H9 (cell line): Measurements from ENCODE around the gene LDLRAD4. TPM values are rescaled to one million over a fixed set of nuclear protein-coding genes. Genes with fewer than 3 reads are reported as not detected.

ENCODE experiments used
- DNase-seq: peaks from one replicate; pipeline ENCODE4 v3.0.0-alpha.2; 2017
- H2AFZ ChIP-seq: one replicate; pipeline ENCODE4 v1.6.1; 2013; ENCODE audit warnings: mild to moderate bottlenecking, low read length, control low read depth, moderate library complexity
- H2AK5ac ChIP-seq: 2 replicates; pipeline ENCODE4 v1.6.1; 2013; ENCODE audit warnings: low read length, control low read depth, mixed read lengths; ENCODE audit not compliant: insufficient read length
- H2BK120ac ChIP-seq: one replicate; pipeline ENCODE4 v1.6.1; 2013; ENCODE audit warnings: low read depth, mild to moderate bottlenecking, low read length, control low read depth, inconsistent platforms; ENCODE audit not compliant: poor library complexity, severe bottlenecking
- H2BK12ac ChIP-seq: 2 replicates; pipeline ENCODE4 v1.6.1; 2013; ENCODE audit warnings: low read length, control low read depth, mixed read lengths, low read depth; ENCODE audit not compliant: insufficient read length
- H2BK15ac ChIP-seq: 2 replicates; pipeline ENCODE4 v1.6.1; 2013; ENCODE audit warnings: low read depth, low read length, control low read depth
- H2BK20ac ChIP-seq: one replicate; pipeline ENCODE4 v1.6.1; 2013; ENCODE audit warnings: low read depth, mild to moderate bottlenecking, low read length, control low read depth, inconsistent platforms; ENCODE audit not compliant: poor library complexity, severe bottlenecking
- H2BK5ac ChIP-seq: 2 replicates; pipeline ENCODE4 v1.6.1; 2013; ENCODE audit warnings: low read length, control low read depth, mixed read lengths; ENCODE audit not compliant: insufficient read length
- H3K14ac ChIP-seq: 2 replicates; pipeline ENCODE4 v1.6.1; 2013; ENCODE audit warnings: low read length, control low read depth; ENCODE audit not compliant: insufficient read depth
- H3K18ac ChIP-seq: 2 replicates; pipeline ENCODE4 v1.6.1; 2013; ENCODE audit warnings: low read depth, mild to moderate bottlenecking, mixed read lengths, low read length, control low read depth; ENCODE audit not compliant: insufficient read length
- H3K23ac ChIP-seq: 2 replicates; pipeline ENCODE4 v1.6.1; 2013; ENCODE audit warnings: low read length, control low read depth, mixed read lengths, low read depth; ENCODE audit not compliant: insufficient read length
- H3K23me2 ChIP-seq: 2 replicates; pipeline ENCODE4 v1.6.1; 2013; ENCODE audit warnings: low read depth, mild to moderate bottlenecking, mixed read lengths, low read length, control low read depth; ENCODE audit not compliant: insufficient read length, poor library complexity, severe bottlenecking
- H3K27ac ChIP-seq: 2 replicates; pipeline ENCODE4 v1.5.1; 2013; ENCODE audit warnings: low read length, control low read depth, mixed read lengths, low read depth; ENCODE audit not compliant: insufficient read length
- H3K27me3 ChIP-seq: 2 replicates; pipeline ENCODE4 v1.6.1; 2013; ENCODE audit warnings: low read length, control low read depth, inconsistent platforms; ENCODE audit not compliant: insufficient read depth
- H3K4ac ChIP-seq: 2 replicates; pipeline ENCODE4 v1.6.1; 2013; ENCODE audit warnings: low read depth, mild to moderate bottlenecking, control low read depth, inconsistent platforms, low read length, moderate library complexity
- H3K4me1 ChIP-seq: 2 replicates; pipeline ENCODE4 v1.6.1; 2013; ENCODE audit warnings: low read length, control low read depth, inconsistent platforms; ENCODE audit not compliant: insufficient read depth
- H3K4me2 ChIP-seq: 2 replicates; pipeline ENCODE4 v1.6.1; 2013; ENCODE audit warnings: low read length, control low read depth, mixed read lengths; ENCODE audit not compliant: insufficient read length, insufficient read depth
- H3K56ac ChIP-seq: 2 replicates; pipeline ENCODE4 v1.6.1; 2013; ENCODE audit warnings: low read depth, mild to moderate bottlenecking, mixed read lengths, low read length, control low read depth; ENCODE audit not compliant: insufficient read length
- H3K79me1 ChIP-seq: 2 replicates; pipeline ENCODE4 v1.6.1; 2013; ENCODE audit warnings: low read depth, mild to moderate bottlenecking, moderate library complexity, low read length, control low read depth, inconsistent platforms; ENCODE audit not compliant: insufficient read depth, poor library complexity, severe bottlenecking
- H3K79me2 ChIP-seq: 2 replicates; pipeline ENCODE4 v1.6.1; 2013; ENCODE audit warnings: low read length, control low read depth, inconsistent platforms; ENCODE audit not compliant: insufficient read depth
- H3K9ac ChIP-seq: 2 replicates; pipeline ENCODE4 v1.6.1; 2013; ENCODE audit warnings: low read length, control low read depth, mixed read lengths; ENCODE audit not compliant: insufficient read length; ENCODE audit errors: extremely low read depth
- H3K9me3 ChIP-seq: one replicate; pipeline ENCODE4 v1.6.1; 2013; ENCODE audit warnings: low read depth, low read length, inconsistent platforms; ENCODE audit not compliant: control insufficient read depth
- H3T11ph ChIP-seq: one replicate; pipeline ENCODE4 v1.6.1; 2013; ENCODE audit warnings: mild to moderate bottlenecking, low read length, control low read depth, inconsistent platforms
- H4K20me1 ChIP-seq: one replicate; pipeline ENCODE4 v1.6.1; 2013; ENCODE audit not compliant: control insufficient read depth, insufficient read length, insufficient read depth
- H4K5ac ChIP-seq: 2 replicates; pipeline ENCODE4 v1.6.1; 2013; ENCODE audit warnings: low read depth, mild to moderate bottlenecking, mixed read lengths, low read length, control low read depth; ENCODE audit not compliant: insufficient read length
- H4K8ac ChIP-seq: replicated peaks from 2 replicates; pipeline ENCODE4 v1.6.1; 2013; ENCODE audit warnings: low read length, control low read depth, mixed read lengths, low read depth; ENCODE audit not compliant: insufficient read length
- H4K91ac ChIP-seq: 2 replicates; pipeline ENCODE4 v1.6.1; 2013; ENCODE audit warnings: low read depth, mild to moderate bottlenecking, moderate library complexity, mixed read lengths, low read length, control low read depth; ENCODE audit not compliant: insufficient read length
- H3K27ac Mint-ChIP-seq, 3 experiments: 2 replicates in 2 of 3; 3 replicates in 1 of 3; pipeline ENCODE4 v1.8.0; 2020 to 2021; ENCODE audit warnings: mixed read lengths in 3 of 3, mild to moderate bottlenecking in 1 of 3, moderate library complexity in 1 of 3
- H3K27me3 Mint-ChIP-seq: 2 replicates; pipeline ENCODE4 v1.8.0; 2021; ENCODE audit warnings: low read depth, mild to moderate bottlenecking, moderate library complexity, mixed read lengths
- H3K36me3 Mint-ChIP-seq, 3 experiments: 2 replicates in 2 of 3; 3 replicates in 1 of 3; pipeline ENCODE4 v1.8.0; 2020 to 2021; ENCODE audit warnings: low read depth in 3 of 3, mixed read lengths in 3 of 3; ENCODE audit not compliant: insufficient read depth in 1 of 3
- H3K4me1 Mint-ChIP-seq, 2 experiments: 2 replicates each; pipeline ENCODE4 v1.8.0; 2020; ENCODE audit warnings: mixed read lengths in 2 of 2
- H3K4me3 Mint-ChIP-seq, 2 experiments: 2 replicates in 1 of 2; 3 replicates in 1 of 2; pipeline ENCODE4 v1.8.0; 2020 to 2021; ENCODE audit warnings: mild to moderate bottlenecking in 2 of 2, mixed read lengths in 2 of 2, moderate library complexity in 1 of 2
- H3K9me3 Mint-ChIP-seq, 2 experiments: 2 replicates in 1 of 2; 3 replicates in 1 of 2; pipeline ENCODE4 v1.8.0; 2020; ENCODE audit warnings: mild to moderate bottlenecking in 2 of 2, mixed read lengths in 2 of 2, moderate library complexity in 1 of 2
- WGBS: extraction: QIAGEN DNeasy Blood & Tissue Kit; methylation state at CpG from one replicate; pipeline ENCODE4 v1.1.7; 2013; ENCODE audit warnings: missing lambda C conversion rate, low lambda C conversion rate, mixed read lengths; ENCODE audit not compliant: insufficient read length; ENCODE audit errors: extremely low coverage; 5-methylcytosine and 5-hydroxymethylcytosine counted together
- total RNA-seq: library from RNA; stranded (reverse); gene quantifications from 2 replicates; pipeline ENCODE4 v1.2.1, GENCODE V29; 2021
- TF ChIP-seq, protein P1 (sequence below): fragments of 200-600 bp; sonication (generic); conservative IDR thresholded peaks from 3 replicates; pipeline ENCODE4 v1.8.0; 2021; ENCODE audit warnings: antibody characterized with exemption, mild to moderate bottlenecking

Gene LDLRAD4
- total RNA-seq, 1 experiment from 2014 or later: 3.9 TPM

DNA sequence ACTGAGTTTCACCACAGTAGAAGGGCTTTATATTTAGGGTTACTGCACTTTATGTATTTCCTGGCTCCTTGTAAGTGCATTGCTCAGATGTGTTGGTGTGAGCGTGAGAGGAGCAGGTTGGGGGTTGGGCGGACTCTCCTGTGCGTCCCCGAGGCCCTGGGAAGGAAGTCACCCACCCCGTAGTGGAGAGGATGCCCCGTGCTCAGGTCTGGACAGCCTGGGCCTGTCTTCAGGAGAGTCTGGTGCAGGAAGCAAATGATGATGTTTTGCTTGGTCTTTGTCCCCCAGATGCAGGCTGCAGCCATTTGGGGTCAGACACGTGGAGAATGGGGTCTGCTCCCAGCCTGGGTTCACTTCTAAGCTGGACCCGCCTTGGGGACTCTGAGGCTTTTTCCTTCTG, 182.8 kb downstream of the LDLRAD4 start:
- no peak overlapping the region; the same call in 1 of the 2 replicates for H3K14ac ChIP-seq
- no peak overlapping the region for H2AK5ac ChIP-seq
- TF ChIP-seq, protein P1, sequence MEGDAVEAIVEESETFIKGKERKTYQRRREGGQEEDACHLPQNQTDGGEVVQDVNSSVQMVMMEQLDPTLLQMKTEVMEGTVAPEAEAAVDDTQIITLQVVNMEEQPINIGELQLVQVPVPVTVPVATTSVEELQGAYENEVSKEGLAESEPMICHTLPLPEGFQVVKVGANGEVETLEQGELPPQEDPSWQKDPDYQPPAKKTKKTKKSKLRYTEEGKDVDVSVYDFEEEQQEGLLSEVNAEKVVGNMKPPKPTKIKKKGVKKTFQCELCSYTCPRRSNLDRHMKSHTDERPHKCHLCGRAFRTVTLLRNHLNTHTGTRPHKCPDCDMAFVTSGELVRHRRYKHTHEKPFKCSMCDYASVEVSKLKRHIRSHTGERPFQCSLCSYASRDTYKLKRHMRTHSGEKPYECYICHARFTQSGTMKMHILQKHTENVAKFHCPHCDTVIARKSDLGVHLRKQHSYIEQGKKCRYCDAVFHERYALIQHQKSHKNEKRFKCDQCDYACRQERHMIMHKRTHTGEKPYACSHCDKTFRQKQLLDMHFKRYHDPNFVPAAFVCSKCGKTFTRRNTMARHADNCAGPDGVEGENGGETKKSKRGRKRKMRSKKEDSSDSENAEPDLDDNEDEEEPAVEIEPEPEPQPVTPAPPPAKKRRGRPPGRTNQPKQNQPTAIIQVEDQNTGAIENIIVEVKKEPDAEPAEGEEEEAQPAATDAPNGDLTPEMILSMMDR: no peak
- Mint-ChIP-seq H3K9me3 (no peaks in the 10 kb centered on the region), H3K4me1 (no peaks in the 10 kb centered on the region), H3K36me3 (no peaks in the 10 kb centered on the region), H3K4me3 (no peak overlapping the region), H3K27me3 (no peaks in the 10 kb centered on the region; the same call in 1 of the 2 replicates), H3K27ac (no peak overlapping the region; a peak in 1 of 7 replicates)
- H3K79me2 ChIP-seq: no peaks in the 10 kb centered on the region
- H2BK15ac ChIP-seq: no peak overlapping the region
- peak overlapping the region; percentile 33 for H4K8ac ChIP-seq
- H4K91ac ChIP-seq: no peak overlapping the region
- H3K27ac ChIP-seq: no peak overlapping the region
- H3K79me1 ChIP-seq: no peaks in the 10 kb centered on the region
- no peaks in the 10 kb centered on the region for H3K4me1 ChIP-seq
- H3K18ac ChIP-seq: no peak overlapping the region
- no peak overlapping the region for H2BK120ac ChIP-seq
- H3K23ac ChIP-seq: no peak overlapping the region
- no peak overlapping the region for H3T11ph ChIP-seq
- H3K4me2 ChIP-seq: no peak overlapping the region
- no peak overlapping the region for H2AFZ ChIP-seq
- no peak overlapping the region for H2BK12ac ChIP-seq
- no peaks in the 10 kb centered on the region for H4K20me1 ChIP-seq
- DNase-seq: no peak
- no peaks in the 10 kb centered on the region for H3K27me3 ChIP-seq
- H3K4ac ChIP-seq: no peak overlapping the region
- H3K23me2 ChIP-seq: no peaks in the 10 kb centered on the region
- no peak overlapping the region for H2BK5ac ChIP-seq
- no peak overlapping the region for H3K56ac ChIP-seq
- no peak overlapping the region for H4K5ac ChIP-seq
- no CpG with 5 or more reads among the region's 8 CpGs for WGBS
- H2BK20ac ChIP-seq: no peak overlapping the region
- no peak overlapping the region for H3K9ac ChIP-seq
- no peaks in the 10 kb centered on the region for H3K9me3 ChIP-seq
